Measurements from ENCODE around the gene RPL6.
"Not testable (repeated sequence)": the region's sequence is repeated elsewhere in the genome, so short reads cannot be mapped to it uniquely, and the experiment has no call there.

RPL6 gene

DNA sequence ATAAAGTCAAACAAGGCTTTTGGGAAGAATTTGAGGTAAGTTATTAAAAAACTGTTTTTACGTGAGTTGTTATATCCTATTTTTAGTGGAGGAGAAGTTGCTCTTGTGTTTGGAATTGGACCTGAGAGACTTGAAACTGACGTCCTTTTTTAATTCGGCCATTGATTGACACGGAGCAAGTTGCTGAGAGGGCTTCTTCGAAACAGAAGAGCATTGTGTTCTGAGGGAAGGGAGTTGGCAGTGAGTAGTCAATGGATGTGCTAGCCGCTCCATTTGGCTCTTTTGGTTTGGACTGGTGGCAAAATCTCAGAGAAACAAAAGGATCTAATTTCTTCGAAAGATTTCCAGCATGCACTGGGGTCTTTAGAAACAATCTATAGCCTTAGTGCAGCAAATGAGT lies 46.6 kb upstream of the RPL6 start:
- no peak overlapping the region for H2BK5ac ChIP-seq (ENCODE audit: low read length)
- no peak overlapping the region for H4K91ac ChIP-seq (ENCODE audit: low read depth, low read length, poor library complexity)
- no peak overlapping the region for H2BK12ac ChIP-seq (ENCODE audit: low read length)
- H3K27me3 ChIP-seq (ENCODE audit: control insufficient read depth in 3 of 3, insufficient read depth in 3 of 3, low read depth in 1 of 3, low read length in 3 of 3): no peaks in the 10 kb centered on the region
- H4K8ac ChIP-seq (ENCODE audit: low read depth, low read length): no peak overlapping the region
- DNase-seq (ENCODE audit: low spot score): no peak
- no peak overlapping the region for H3K4me3 ChIP-seq (ENCODE audit: low read length in 2 of 2)
- H3K79me1 ChIP-seq (ENCODE audit: low read depth, low read length): no peaks in the 10 kb centered on the region
- no peak overlapping the region for H2BK120ac ChIP-seq (ENCODE audit: low read depth, low read length)
- H3K36me3 ChIP-seq (replicated peaks in 1 of 2; ENCODE audit: control insufficient read depth in 2 of 2, insufficient read depth in 2 of 2, low read length in 2 of 2): peaks cover 16 to 81% of the 10 kb centered on the region in 2 donors
- no peak overlapping the region for H3K27ac ChIP-seq (replicated peaks; ENCODE audit: low read length)
- H3K4ac ChIP-seq (ENCODE audit: low read length): no peak overlapping the region
- no peak overlapping the region for H2AK5ac ChIP-seq (ENCODE audit: low read depth, low read length)
- H3K23ac ChIP-seq (ENCODE audit: low read depth, low read length, poor library complexity): no peak overlapping the region
- H2BK15ac ChIP-seq (ENCODE audit: low read length): no peak overlapping the region
- H3K4me2 ChIP-seq (ENCODE audit: insufficient read depth, low read length, poor library complexity, severe bottlenecking): no peak overlapping the region
- no CpG with 5 or more reads among the region's 7 CpGs for WGBS, 2 donors (ENCODE audit: extremely low coverage in 2 of 2, insufficient read length in 2 of 2, insufficient replicate concordance in 1 of 2)
- no peak overlapping the region for H3K14ac ChIP-seq (ENCODE audit: low read length)
- H3K9ac ChIP-seq (ENCODE audit: low read depth, low read length, poor library complexity): no peak overlapping the region
- H3K18ac ChIP-seq (ENCODE audit: low read length): no peak overlapping the region
- H2AFZ ChIP-seq (ENCODE audit: low read length): no peak overlapping the region
- peaks cover 0 to 1% of the 10 kb centered on the region in 2 donors for H3K4me1 ChIP-seq (ENCODE audit: control insufficient read depth in 2 of 2, insufficient read depth in 1 of 2, low read depth in 1 of 2, low read length in 2 of 2)
- peaks cover 0 to 3% of the 10 kb centered on the region in 2 donors for H3K9me3 ChIP-seq (replicated peaks in 1 of 2; ENCODE audit: control insufficient read depth in 2 of 2, insufficient read depth in 1 of 2, low read depth in 1 of 2, low read length in 2 of 2)

DNA sequence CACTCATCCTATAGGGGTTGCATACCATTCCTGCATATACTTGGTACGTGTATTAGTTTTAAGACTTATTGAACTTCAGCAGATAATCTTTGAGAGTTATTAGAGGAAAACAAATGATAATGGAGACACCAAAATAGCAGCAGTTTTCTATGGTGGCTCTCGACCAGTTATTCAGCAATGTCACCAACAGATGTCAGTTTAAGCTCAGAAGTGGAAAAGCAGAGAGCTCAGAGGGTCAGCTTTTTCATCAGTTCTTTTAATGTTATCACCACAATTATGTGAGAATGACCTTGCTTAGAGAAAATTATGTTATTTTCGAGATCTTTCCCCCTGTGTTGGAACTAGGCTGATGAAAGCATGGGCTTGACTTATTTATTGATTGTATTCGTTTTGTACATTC lies 41.3 kb upstream of the RPL6 start:
- no peak for DNase-seq (ENCODE audit: low spot score)
- no peak overlapping the region for H2BK12ac ChIP-seq (ENCODE audit: low read length)
- no CpG with 5 or more reads among the region's 4 CpGs for WGBS, 2 donors (ENCODE audit: extremely low coverage in 2 of 2, insufficient read length in 2 of 2, insufficient replicate concordance in 1 of 2)
- no peak overlapping the region for H3K4me3 ChIP-seq (ENCODE audit: low read length in 2 of 2)
- H3K14ac ChIP-seq (ENCODE audit: low read length): no peak overlapping the region
- H3K23ac ChIP-seq (ENCODE audit: low read depth, low read length, poor library complexity): no peak overlapping the region
- no peak overlapping the region for H2BK120ac ChIP-seq (ENCODE audit: low read depth, low read length)
- no peak overlapping the region for H2BK15ac ChIP-seq (ENCODE audit: low read length)
- peaks cover 10 to 79% of the 10 kb centered on the region in 2 donors for H3K36me3 ChIP-seq (replicated peaks in 1 of 2; ENCODE audit: control insufficient read depth in 2 of 2, insufficient read depth in 2 of 2, low read length in 2 of 2)
- no peaks in the 10 kb centered on the region for H3K4me1 ChIP-seq (ENCODE audit: control insufficient read depth in 2 of 2, insufficient read depth in 1 of 2, low read depth in 1 of 2, low read length in 2 of 2)
- no peaks in the 10 kb centered on the region for H3K79me1 ChIP-seq (ENCODE audit: low read depth, low read length)
- H3K27ac ChIP-seq (replicated peaks; ENCODE audit: low read length): no peak overlapping the region
- no peaks in the 10 kb centered on the region for H3K9me3 ChIP-seq (replicated peaks in 1 of 2; ENCODE audit: control insufficient read depth in 2 of 2, insufficient read depth in 1 of 2, low read depth in 1 of 2, low read length in 2 of 2)
- H2BK5ac ChIP-seq (ENCODE audit: low read length): no peak overlapping the region
- no peak overlapping the region for H3K4ac ChIP-seq (ENCODE audit: low read length)
- no peaks in the 10 kb centered on the region for H3K27me3 ChIP-seq (ENCODE audit: control insufficient read depth in 3 of 3, insufficient read depth in 3 of 3, low read depth in 1 of 3, low read length in 3 of 3)
- H2AFZ ChIP-seq (ENCODE audit: low read length): no peak overlapping the region
- H4K91ac ChIP-seq (ENCODE audit: low read depth, low read length, poor library complexity): no peak overlapping the region
- no peak overlapping the region for H3K4me2 ChIP-seq (ENCODE audit: insufficient read depth, low read length, poor library complexity, severe bottlenecking)
- H4K8ac ChIP-seq (ENCODE audit: low read depth, low read length): no peak overlapping the region
- no peak overlapping the region for H2AK5ac ChIP-seq (ENCODE audit: low read depth, low read length)
- no peak overlapping the region for H3K9ac ChIP-seq (ENCODE audit: low read depth, low read length, poor library complexity)
- no peak overlapping the region for H3K18ac ChIP-seq (ENCODE audit: low read length)

DNA sequence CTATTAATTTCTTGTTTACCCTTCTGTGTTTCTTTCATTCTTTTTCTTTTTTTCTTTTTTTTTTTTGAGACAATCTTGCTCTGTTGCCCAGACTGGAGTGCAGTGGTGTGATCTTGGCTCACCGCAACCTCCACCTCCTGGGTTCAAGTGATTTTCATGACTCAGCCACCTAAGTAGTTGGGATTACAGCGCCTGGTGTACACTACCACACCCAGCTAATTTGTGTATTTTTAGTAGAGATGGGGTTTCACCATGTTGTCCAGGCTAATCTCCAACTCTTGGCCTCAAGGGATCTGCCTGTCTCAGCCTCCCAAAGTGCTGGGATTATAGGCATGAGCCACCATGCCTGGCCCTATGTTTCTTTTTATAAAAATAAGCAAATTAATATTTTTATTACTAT lies 38.8 kb upstream of the RPL6 start:
- H2AK5ac ChIP-seq (ENCODE audit: low read depth, low read length); H2AFZ ChIP-seq (ENCODE audit: low read length); H3K4ac ChIP-seq (ENCODE audit: low read length); H3K14ac ChIP-seq (ENCODE audit: low read length); H3K23ac ChIP-seq (ENCODE audit: low read depth, low read length, poor library complexity); DNase-seq (ENCODE audit: low spot score); H3K79me1 ChIP-seq (ENCODE audit: low read depth, low read length); H2BK15ac ChIP-seq (ENCODE audit: low read length); H3K27me3 ChIP-seq (ENCODE audit: control insufficient read depth in 3 of 3, insufficient read depth in 3 of 3, low read depth in 1 of 3, low read length in 3 of 3); H2BK12ac ChIP-seq (ENCODE audit: low read length); H3K4me3 ChIP-seq (ENCODE audit: low read length in 2 of 2); H3K4me2 ChIP-seq (ENCODE audit: insufficient read depth, low read length, poor library complexity, severe bottlenecking); H3K18ac ChIP-seq (ENCODE audit: low read length); H4K91ac ChIP-seq (ENCODE audit: low read depth, low read length, poor library complexity); H3K9ac ChIP-seq (ENCODE audit: low read depth, low read length, poor library complexity); H2BK120ac ChIP-seq (ENCODE audit: low read depth, low read length); H3K4me1 ChIP-seq (ENCODE audit: control insufficient read depth in 2 of 2, insufficient read depth in 1 of 2, low read depth in 1 of 2, low read length in 2 of 2); H2BK5ac ChIP-seq (ENCODE audit: low read length); H3K9me3 ChIP-seq (replicated peaks in 1 of 2; ENCODE audit: control insufficient read depth in 2 of 2, insufficient read depth in 1 of 2, low read depth in 1 of 2, low read length in 2 of 2); H3K27ac ChIP-seq (replicated peaks; ENCODE audit: low read length); H4K8ac ChIP-seq (ENCODE audit: low read depth, low read length): not testable (repeated sequence)
- H3K36me3 ChIP-seq (replicated peaks in 1 of 2; ENCODE audit: control insufficient read depth in 2 of 2, insufficient read depth in 2 of 2, low read length in 2 of 2): peaks cover 5 to 57% of the 10 kb centered on the region in 2 donors
- WGBS, 2 donors (ENCODE audit: extremely low coverage in 2 of 2, insufficient read length in 2 of 2, insufficient replicate concordance in 1 of 2): no CpG with 5 or more reads among the region's 2 CpGs

DNA sequence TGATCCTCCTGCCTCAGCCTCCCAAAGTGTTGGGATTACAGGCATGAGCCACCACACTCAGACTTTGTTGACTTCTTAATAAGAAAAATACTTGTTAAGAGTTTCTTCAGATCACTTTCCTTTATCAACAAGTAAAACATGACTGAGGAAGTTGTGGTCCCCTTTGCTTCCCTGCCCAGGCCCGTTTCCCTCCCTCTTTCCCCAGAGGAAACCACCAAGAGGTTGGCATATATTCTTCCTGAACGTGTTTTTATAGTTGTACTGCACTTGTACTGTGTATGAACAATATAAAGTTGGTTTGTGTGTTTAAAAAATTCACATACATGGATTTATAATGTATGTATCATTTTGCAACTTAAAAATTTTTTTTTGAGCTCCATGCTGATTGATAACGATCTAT lies 37.7 kb upstream of the RPL6 start:
- no peak overlapping the region for H4K8ac ChIP-seq (ENCODE audit: low read depth, low read length)
- H3K27me3 ChIP-seq (ENCODE audit: control insufficient read depth in 3 of 3, insufficient read depth in 3 of 3, low read depth in 1 of 3, low read length in 3 of 3): no peaks in the 10 kb centered on the region
- H3K9me3 ChIP-seq (replicated peaks in 1 of 2; ENCODE audit: control insufficient read depth in 2 of 2, insufficient read depth in 1 of 2, low read depth in 1 of 2, low read length in 2 of 2): no peaks in the 10 kb centered on the region
- no peak overlapping the region for H2AK5ac ChIP-seq (ENCODE audit: low read depth, low read length)
- no peak overlapping the region for H2BK120ac ChIP-seq (ENCODE audit: low read depth, low read length)
- no peak overlapping the region for H3K4me3 ChIP-seq (ENCODE audit: low read length in 2 of 2)
- H3K36me3 ChIP-seq (replicated peaks in 1 of 2; ENCODE audit: control insufficient read depth in 2 of 2, insufficient read depth in 2 of 2, low read length in 2 of 2): peaks cover 4 to 49% of the 10 kb centered on the region in 2 donors
- no peak overlapping the region for H2BK5ac ChIP-seq (ENCODE audit: low read length)
- H3K18ac ChIP-seq (ENCODE audit: low read length): no peak overlapping the region
- H3K23ac ChIP-seq (ENCODE audit: low read depth, low read length, poor library complexity): no peak overlapping the region
- no peak overlapping the region for H3K27ac ChIP-seq (replicated peaks; ENCODE audit: low read length)
- no peak overlapping the region for H2BK12ac ChIP-seq (ENCODE audit: low read length)
- no peak overlapping the region for H2AFZ ChIP-seq (ENCODE audit: low read length)
- no peak overlapping the region for H2BK15ac ChIP-seq (ENCODE audit: low read length)
- no peak overlapping the region for H3K9ac ChIP-seq (ENCODE audit: low read depth, low read length, poor library complexity)
- no CpG with 5 or more reads among the region's 3 CpGs for WGBS, 2 donors (ENCODE audit: extremely low coverage in 2 of 2, insufficient read length in 2 of 2, insufficient replicate concordance in 1 of 2)
- no peak for DNase-seq (ENCODE audit: low spot score)
- H3K14ac ChIP-seq (ENCODE audit: low read length): no peak overlapping the region
- H3K79me1 ChIP-seq (ENCODE audit: low read depth, low read length): no peaks in the 10 kb centered on the region
- H4K91ac ChIP-seq (ENCODE audit: low read depth, low read length, poor library complexity): no peak overlapping the region
- no peak overlapping the region for H3K4me2 ChIP-seq (ENCODE audit: insufficient read depth, low read length, poor library complexity, severe bottlenecking)
- no peak overlapping the region for H3K4ac ChIP-seq (ENCODE audit: low read length)
- no peaks in the 10 kb centered on the region for H3K4me1 ChIP-seq (ENCODE audit: control insufficient read depth in 2 of 2, insufficient read depth in 1 of 2, low read depth in 1 of 2, low read length in 2 of 2)
